HG02981 (cell line): ENCODE measurements around the gene RFX2.

ENCODE experiments used
- ATAC-seq: cut with Tn5 transposase; IDR thresholded peaks from one replicate; pipeline ENCODE4 v1.9.1; 2021; ENCODE audit warnings: mild to moderate bottlenecking, moderate library complexity; ENCODE audit not compliant: unreplicated experiment

Gene RFX2

GRCh38 chr19:6105444-6105843, 4.9 kb downstream of the RFX2 start:
- no peak for ATAC-seq

- ATAC-seq: no peak
These were observed 6.4 kb downstream of the RFX2 start for GRCh38 chr19:6103894-6104293.

GRCh38 chr19:6103217-6103644, 7.1 kb downstream of the RFX2 start:
- ATAC-seq: no peak

GRCh38 chr19:6101991-6102390, 8.3 kb downstream of the RFX2 start:
- ATAC-seq: no peak

- no peak for ATAC-seq
These were observed 8.9 kb downstream of the RFX2 start for GRCh38 chr19:6101291-6101825.

GRCh38 chr19:6100284-6100915, 9.9 kb downstream of the RFX2 start:
- no peak for ATAC-seq

GRCh38 chr19:6099599-6099998, 10.7 kb downstream of the RFX2 start:
- ATAC-seq: no peak

GRCh38 chr19:6099033-6099432, 11.3 kb downstream of the RFX2 start:
- ATAC-seq: no peak

GRCh38 chr19:6098574-6098973, 11.7 kb downstream of the RFX2 start:
- no peak for ATAC-seq

- no peak for ATAC-seq
These were observed 12.4 kb downstream of the RFX2 start for GRCh38 chr19:6097911-6098310.

GRCh38 chr19:6095760-6096159, 14.5 kb downstream of the RFX2 start:
- ATAC-seq: no peak

GRCh38 chr19:6092329-6093286, 17.7 kb downstream of the RFX2 start:
- ATAC-seq: no peak

- no peak for ATAC-seq
These were observed 18.5 kb downstream of the RFX2 start for GRCh38 chr19:6091771-6092291.

- no peak for ATAC-seq
These were observed 19.7 kb downstream of the RFX2 start for GRCh38 chr19:6090634-6091033.

GRCh38 chr19:6088602-6089049, 21.7 kb downstream of the RFX2 start:
- ATAC-seq: no peak

GRCh38 chr19:6087074-6087571, 23.2 kb downstream of the RFX2 start:
- peak; percentile 71 for ATAC-seq

GRCh38 chr19:6086068-6086788, 24.1 kb downstream of the RFX2 start:
- no peak for ATAC-seq

- no peak for ATAC-seq
These were observed 25.5 kb downstream of the RFX2 start for GRCh38 chr19:6084821-6085220.

- no peak for ATAC-seq
These were observed 31.2 kb downstream of the RFX2 start for GRCh38 chr19:6079107-6079506.

GRCh38 chr19:6078068-6078467, 32.2 kb downstream of the RFX2 start:
- no peak for ATAC-seq
